ENCODE data around the gene TOR1AIP2. TPM values are rescaled to one million over a fixed set of nuclear protein-coding genes. Genes with fewer than 3 reads are reported as not detected.

TOR1AIP2 gene
- 115 and 121 TPM in 2 replicates for total RNA-seq (2022)
- percentile 94 among the genes with signal in this experiment for Bru-seq, nascent RNA
- BruChase-seq, experiment 1, labeled RNA remaining after a 6-hour chase, result percentile 98 among the genes with signal in this experiment
- BruChase-seq, experiment 2, labeled RNA remaining after a 2-hour chase, result percentile 97 among the genes with signal in this experiment
- long read RNA-seq, full-length matches to known transcripts, result 5 of 17 reads
- long read RNA-seq, partial matches to known transcripts, result 0 of 17 reads
- long read RNA-seq, other reads (novel, unspliced or antisense), result 12 of 17 reads

GRCh38 chr1:179877586-179878265 is at the start of gene TOR1AIP2:
Gene TOR1AIP2, minus strand, starts transcription at chr1:179877803. Its CDS starts 25,138 bp downstream, at chr1:179852665.
- DNase-seq, result peak; percentile 92
- H3K27me3 Mint-ChIP-seq (ENCODE audit: unreplicated experiment), result no peaks in the 10 kb centered on the region
- H3K4me1 Mint-ChIP-seq (ENCODE audit: low read depth, unreplicated experiment), result peaks cover 58% of the 10 kb centered on the region
- H3K4me3 Mint-ChIP-seq (ENCODE audit: low read depth, unreplicated experiment), result peak within 1 kb of the TSS; percentile 79
- H3K36me3 Mint-ChIP-seq (ENCODE audit: insufficient read depth, unreplicated experiment), result peaks cover 48% of the 10 kb centered on the region
- CTCF ChIA-PET, result no interaction called here
- no peaks in the 10 kb centered on the region for H3K9me3 Mint-ChIP-seq (ENCODE audit: low read depth, unreplicated experiment)
- no TSS peak for BruUV-seq (replicated peaks)
- H3K27ac Mint-ChIP-seq (ENCODE audit: unreplicated experiment), result peak within 1 kb of the TSS; percentile 95
- intact Hi-C loops (cut with micrococcal nuclease; ENCODE audit: unreplicated experiment), result loop anchor here (2.0 kb wide), 1 partner anchor 279 kb away; no protein-coding TSS in a partner anchor
- no peak for TF ChIP-seq CTCF (IDR thresholded peaks at IDR 0.05; ENCODE audit: unreplicated experiment)

DNA sequence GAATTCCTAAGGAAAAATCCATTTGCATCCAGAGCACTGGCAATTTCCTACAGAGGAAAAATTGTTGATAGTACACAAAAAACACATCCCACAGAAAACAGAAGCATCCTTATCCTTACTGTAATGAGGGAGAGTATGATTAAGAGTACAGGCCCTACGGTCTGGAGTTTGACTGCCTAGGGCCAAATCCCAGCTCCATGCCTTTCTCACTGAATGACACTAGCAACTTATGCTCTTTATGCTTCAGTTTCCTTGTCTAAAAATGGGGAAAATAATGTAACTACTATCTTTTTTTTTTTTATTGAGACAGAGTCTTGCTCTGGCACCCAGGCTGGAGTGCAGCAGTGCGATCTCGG is 49.2 kb upstream of the TOR1AIP2 start:
- Mint-ChIP-seq H3K36me3 (ENCODE audit: insufficient read depth, unreplicated experiment) (peaks cover 3% of the 10 kb centered on the region), H3K27ac (ENCODE audit: unreplicated experiment) (no peak overlapping the region), H3K9me3 (ENCODE audit: low read depth, unreplicated experiment) (no peaks in the 10 kb centered on the region), H3K27me3 (ENCODE audit: unreplicated experiment) (no peaks in the 10 kb centered on the region), H3K4me1 (ENCODE audit: low read depth, unreplicated experiment) (peaks cover 30% of the 10 kb centered on the region), H3K4me3 (ENCODE audit: low read depth, unreplicated experiment) (no peak overlapping the region)
- CTCF ChIA-PET, result interaction anchor here (0.7 kb wide), 1 partner anchor 12 kb away, joined by 3 read pairs; no protein-coding TSS in a partner anchor
- no peak for DNase-seq
- intact Hi-C loops (cut with micrococcal nuclease; ENCODE audit: unreplicated experiment), result no loop called here
- no peak for TF ChIP-seq CTCF (IDR thresholded peaks at IDR 0.05; ENCODE audit: unreplicated experiment)
- no TSS peak for BruUV-seq (replicated peaks)

DNA sequence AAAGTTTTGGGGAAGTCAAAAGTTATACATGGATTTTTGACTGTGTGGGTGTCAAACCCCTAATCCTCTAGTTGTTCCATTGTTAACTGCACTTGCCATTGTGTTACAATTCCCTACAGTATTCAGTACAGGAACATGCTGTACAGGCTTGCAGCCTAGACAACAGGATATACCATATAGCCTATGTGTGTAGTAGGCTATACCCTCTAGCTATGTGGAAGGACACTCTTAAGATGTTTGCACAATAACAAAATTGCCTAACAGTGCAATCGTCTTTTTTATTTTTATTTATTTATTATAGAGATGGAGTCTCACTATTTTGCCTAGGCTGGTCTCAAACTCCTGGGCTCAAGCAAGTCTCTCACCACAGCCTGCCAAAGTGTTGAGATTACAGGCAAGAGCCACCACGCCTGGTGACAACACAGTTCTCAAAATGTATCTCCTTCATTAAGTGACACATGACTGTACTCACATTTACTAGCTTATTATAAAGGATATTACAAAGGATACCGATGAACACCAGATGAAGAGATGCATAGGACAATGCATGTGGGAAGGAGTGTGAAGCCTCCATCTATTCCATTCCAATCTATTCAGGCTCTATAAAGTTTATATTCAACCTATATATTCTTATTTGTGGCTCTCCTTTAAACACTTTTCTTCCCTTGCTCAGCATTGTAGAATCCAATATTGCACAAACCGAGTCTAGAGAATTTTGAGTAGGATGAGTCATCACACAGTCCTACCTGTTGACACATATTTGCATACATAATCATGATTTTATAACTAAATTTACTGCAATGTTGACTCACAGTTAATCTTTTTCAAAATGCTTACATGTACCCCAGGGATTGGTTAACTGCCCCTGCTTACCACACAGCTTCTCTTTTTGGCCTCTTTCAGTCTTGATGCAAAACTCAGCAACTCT is 48.6 kb upstream of the TOR1AIP2 start:
- intact Hi-C loops (cut with micrococcal nuclease; ENCODE audit: unreplicated experiment), result no loop called here
- CTCF ChIA-PET, result interaction anchor here (0.7 kb wide), 1 partner anchor 13 kb away, joined by 3 read pairs; no protein-coding TSS in a partner anchor
- TF ChIP-seq CTCF (IDR thresholded peaks at IDR 0.05; ENCODE audit: unreplicated experiment), result no peak
- Mint-ChIP-seq H3K27me3 (ENCODE audit: unreplicated experiment) (no peaks in the 10 kb centered on the region), H3K4me3 (ENCODE audit: low read depth, unreplicated experiment) (no peak overlapping the region), H3K27ac (ENCODE audit: unreplicated experiment) (no peak overlapping the region), H3K4me1 (ENCODE audit: low read depth, unreplicated experiment) (peaks cover 36% of the 10 kb centered on the region), H3K9me3 (ENCODE audit: low read depth, unreplicated experiment) (no peaks in the 10 kb centered on the region), H3K36me3 (ENCODE audit: insufficient read depth, unreplicated experiment) (peaks cover 6% of the 10 kb centered on the region)
- no TSS peak for BruUV-seq (replicated peaks)
- DNase-seq, result no peak

DNA sequence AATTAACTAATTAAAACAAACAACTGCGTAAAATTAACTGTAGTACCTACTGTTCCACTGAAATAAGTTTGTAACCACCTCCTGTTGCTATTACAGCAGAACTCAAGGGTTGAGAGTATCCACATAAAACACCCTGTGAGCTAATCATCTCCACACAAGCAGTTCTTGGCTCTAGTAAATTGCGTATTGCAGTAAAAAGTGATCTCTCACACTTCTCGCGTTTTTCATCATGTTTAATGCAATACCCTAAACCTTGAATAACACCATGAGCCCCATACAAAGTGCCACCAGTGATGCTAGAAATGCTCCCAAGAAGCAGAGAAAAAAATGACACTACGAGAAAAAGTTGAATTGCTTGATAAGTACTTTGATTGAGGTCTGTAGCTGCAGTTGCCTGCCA is 47.7 kb upstream of the TOR1AIP2 start:
- BruUV-seq (replicated peaks), result no TSS peak
- Mint-ChIP-seq H3K9me3 (ENCODE audit: low read depth, unreplicated experiment) (no peaks in the 10 kb centered on the region), H3K27ac (ENCODE audit: unreplicated experiment) (no peak overlapping the region), H3K4me1 (ENCODE audit: low read depth, unreplicated experiment) (peaks cover 29% of the 10 kb centered on the region), H3K4me3 (ENCODE audit: low read depth, unreplicated experiment) (no peak overlapping the region), H3K36me3 (ENCODE audit: insufficient read depth, unreplicated experiment) (peaks cover 6% of the 10 kb centered on the region), H3K27me3 (ENCODE audit: unreplicated experiment) (no peaks in the 10 kb centered on the region)
- DNase-seq, result no peak
- CTCF ChIA-PET, result interaction anchor here (0.6 kb wide), 1 partner anchor 33 kb away, joined by 3 read pairs; no protein-coding TSS in a partner anchor
- no peak for TF ChIP-seq CTCF (IDR thresholded peaks at IDR 0.05; ENCODE audit: unreplicated experiment)
- intact Hi-C loops (cut with micrococcal nuclease; ENCODE audit: unreplicated experiment), result no loop called here

Measured in Calu3 (cell line).